K562 (cell line): ENCODE data around the gene MEGF9. TPM values are rescaled to one million over a fixed set of nuclear protein-coding genes. Genes with fewer than 3 reads are reported as not detected.

ENCODE experiments used
- FOXK2 ChIP-seq, 2 experiments: fragments of 450-650 bp; IDR thresholded peaks in 1 of 2; conservative IDR thresholded peaks in 1 of 2; 2 replicates each; pipeline ENCODE4 v1.6.1; 2016; ENCODE audit warnings: low read depth in 2 of 2, mild to moderate bottlenecking in 1 of 2
- RREB1 ChIP-seq: fragments of 250-450 bp; sonication (Bioruptor Pico); IDR thresholded peaks from 2 replicates; pipeline ENCODE4 v1.4.0; 2020
- polyA plus RNA-seq, 8 experiments: library from polyadenylated mRNA; depleted of rRNA in 4 of 8; stranded (reverse) in 5 of 8; unstranded in 3 of 8; fragments of >200 nt; fragmentation: Nextera tagmentation in 2 of 8; fragmentation: Illumina TruSeq in 1 of 8; extraction: Ambion mirVana in 2 of 8; extraction: Trizol in 1 of 8; gene quantifications; 2 replicates each; pipeline versions ENCODE4 v1.2.1 to v1.2.3, GENCODE V29; 2011 to 2014; ENCODE audit warnings: inconsistent platforms in 1 of 8, missing spikeins in 1 of 8
- total RNA-seq, 7 experiments: library from RNA; depleted of rRNA in 6 of 7; stranded (reverse); fragments of >200 nt in 6 of 7; fragmentation: Illumina TruSeq in 2 of 7; extraction: Trizol in 2 of 7; gene quantifications; 2 replicates each; pipeline versions ENCODE4 v1.2.1 to v1.2.3, GENCODE V29; 2011 to 2021; ENCODE audit warnings: low replicate concordance in 1 of 7

MEGF9 gene
- total and polyA plus RNA-seq, 9 of the 15 experiments (the other 6 are each of a cell fraction or from before 2014, with no cell fraction given) = 2.1 to 6.2 (median 3.8) TPM

DNA sequence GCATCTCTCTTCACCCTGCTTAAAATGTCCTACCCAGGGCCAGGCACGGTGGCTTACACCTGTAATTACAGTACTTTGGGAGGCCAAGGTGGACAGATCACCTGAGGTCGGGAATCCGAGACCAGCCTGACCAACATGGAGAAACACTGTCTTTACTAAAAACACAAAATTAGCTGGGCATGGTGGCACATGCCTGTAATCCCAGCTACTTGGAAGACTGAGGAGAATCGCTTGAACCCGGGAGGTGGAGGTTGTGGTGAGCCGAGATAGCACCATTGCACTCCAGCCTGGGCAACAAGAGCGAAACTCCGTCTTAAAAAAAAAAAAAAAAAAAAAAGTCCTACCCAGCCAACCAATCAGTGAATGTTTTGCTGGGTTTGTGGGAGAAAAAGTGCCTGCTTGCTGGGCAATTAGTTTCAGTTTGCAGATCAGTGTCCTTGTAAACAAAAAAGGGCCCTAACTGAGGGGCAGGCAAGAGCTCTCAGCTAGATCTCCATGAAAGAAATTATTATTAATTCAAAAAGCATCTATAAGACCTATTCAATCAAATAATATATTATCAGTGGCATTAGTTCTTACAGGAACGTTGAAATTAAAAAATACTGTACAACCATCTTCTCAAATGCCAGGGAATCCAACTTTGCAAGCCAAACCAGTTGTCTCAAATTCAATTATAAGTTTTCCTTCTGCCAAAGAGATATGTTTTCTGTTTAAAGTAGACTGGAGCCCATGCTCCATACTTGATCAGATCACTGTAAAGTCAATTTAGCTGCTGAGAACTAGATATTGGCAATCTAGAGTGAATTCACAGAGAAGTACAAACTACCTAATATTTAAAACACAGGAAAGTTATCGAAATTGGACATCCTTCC is 3.9 kb downstream of the MEGF9 start (continued):
- TF ChIP-seq RREB1 (CRISPR knock-in tag) (no peak), FOXK2 (conservative IDR thresholded peaks at IDR 0.05 in 1 of 2, IDR thresholded peaks at IDR 0.05 in 1 of 2; ENCODE audit: low read depth in 2 of 2) (peak; percentile 56 to 69; a peak in 2 of 4 replicates)
